ENCODE results near the gene PAM16.

Gene PAM16

DNA sequence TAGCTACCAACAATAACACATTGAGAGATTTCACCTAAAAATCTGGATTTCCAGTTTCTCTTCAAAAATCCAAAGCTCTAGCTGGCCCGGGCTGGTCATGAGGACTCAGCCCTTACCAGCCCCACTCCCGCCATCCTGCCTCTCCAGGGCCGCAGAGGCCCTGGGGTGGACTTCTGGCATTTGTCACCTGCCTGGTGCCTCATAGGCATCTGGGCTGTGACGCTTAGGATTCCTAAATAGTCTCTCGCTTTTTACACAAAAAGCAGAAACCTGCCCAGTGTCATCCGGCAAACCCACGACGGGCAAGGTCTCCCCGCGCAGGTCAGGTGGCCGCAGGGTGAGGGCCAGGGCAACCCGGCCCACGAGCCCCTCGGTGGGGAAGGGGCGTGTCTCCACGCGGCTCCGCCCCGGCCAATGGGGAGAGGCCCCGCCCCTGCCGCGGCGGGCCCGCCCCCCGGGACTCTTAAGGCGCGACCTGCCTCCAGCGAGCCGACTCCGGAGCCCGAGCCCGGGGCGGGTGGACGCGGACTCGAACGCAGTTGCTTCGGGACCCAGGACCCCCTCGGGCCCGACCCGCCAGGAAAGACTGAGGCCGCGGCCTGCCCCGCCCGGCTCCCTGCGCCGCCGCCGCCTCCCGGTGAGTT is 20.4 kb upstream of the PAM16 start, which contains the start of gene VASN:
VASN (plus strand) TSS at position 492 of the 644 bp plus-strand sequence. CDS start 9,030 bp downstream, outside the sequence.
- DNase-seq (ENCODE audit: low spot score), result peak; percentile 77

DNA sequence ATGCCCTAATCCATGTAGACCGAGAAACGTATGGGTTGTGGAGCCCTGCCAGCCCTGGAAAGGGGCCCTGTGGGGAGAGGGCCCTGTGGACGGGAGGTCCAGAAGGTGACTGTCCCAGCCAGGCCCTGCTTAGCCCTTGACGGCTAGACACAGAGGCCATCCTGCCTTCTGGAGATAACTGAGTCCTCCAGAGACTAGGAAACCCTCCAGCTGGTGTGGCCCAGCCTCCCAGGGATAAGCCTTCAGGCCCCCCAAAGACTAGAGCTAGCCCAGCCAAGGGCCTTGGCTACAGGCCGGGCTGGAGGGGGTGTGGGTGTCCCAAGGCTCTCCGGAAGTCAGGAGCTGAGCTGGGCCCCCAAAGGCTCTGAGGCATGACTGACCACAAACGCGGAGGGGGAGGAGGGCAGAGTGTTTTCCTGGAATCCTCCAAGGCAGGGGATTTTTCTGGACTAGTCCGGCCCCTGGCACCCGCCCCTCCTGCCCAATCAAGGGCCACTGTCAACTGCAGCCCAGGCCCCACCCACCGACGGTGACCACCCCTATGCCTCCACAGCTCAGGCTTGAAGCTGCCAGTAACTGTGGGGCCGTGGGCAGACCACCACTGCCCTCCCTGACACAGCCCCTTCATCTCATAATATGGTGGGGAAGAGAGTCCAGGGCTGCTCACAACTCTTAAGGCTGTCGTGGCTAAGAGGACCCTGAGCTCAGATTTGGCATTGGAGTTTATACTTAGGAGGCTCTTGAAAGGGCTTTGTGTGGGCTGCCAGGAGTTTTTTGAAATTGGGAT is 19.6 kb upstream of the PAM16 start:
- peak; percentile 71 for DNase-seq (ENCODE audit: low spot score)

DNA sequence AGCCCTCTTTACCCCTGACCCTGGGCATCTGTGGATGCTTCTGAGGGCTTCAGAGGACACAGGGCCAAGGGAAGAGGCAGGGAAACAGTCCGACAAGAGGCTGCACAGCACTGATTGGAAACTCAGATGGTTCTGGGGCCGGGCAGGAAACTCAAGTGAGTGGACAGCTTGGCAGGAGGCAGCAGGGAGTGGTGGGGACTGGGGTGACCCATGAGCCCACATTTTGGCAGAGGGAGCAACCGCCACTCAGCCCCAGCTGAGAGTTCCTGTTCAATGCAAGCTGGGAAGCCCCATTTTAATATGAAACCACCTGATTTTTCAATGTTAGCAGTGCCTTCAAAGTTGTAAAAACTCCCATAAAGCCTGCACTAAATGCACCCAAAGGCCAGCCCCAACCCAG is 19.0 kb upstream of the PAM16 start:
- no peak for DNase-seq (ENCODE audit: low spot score)

DNA sequence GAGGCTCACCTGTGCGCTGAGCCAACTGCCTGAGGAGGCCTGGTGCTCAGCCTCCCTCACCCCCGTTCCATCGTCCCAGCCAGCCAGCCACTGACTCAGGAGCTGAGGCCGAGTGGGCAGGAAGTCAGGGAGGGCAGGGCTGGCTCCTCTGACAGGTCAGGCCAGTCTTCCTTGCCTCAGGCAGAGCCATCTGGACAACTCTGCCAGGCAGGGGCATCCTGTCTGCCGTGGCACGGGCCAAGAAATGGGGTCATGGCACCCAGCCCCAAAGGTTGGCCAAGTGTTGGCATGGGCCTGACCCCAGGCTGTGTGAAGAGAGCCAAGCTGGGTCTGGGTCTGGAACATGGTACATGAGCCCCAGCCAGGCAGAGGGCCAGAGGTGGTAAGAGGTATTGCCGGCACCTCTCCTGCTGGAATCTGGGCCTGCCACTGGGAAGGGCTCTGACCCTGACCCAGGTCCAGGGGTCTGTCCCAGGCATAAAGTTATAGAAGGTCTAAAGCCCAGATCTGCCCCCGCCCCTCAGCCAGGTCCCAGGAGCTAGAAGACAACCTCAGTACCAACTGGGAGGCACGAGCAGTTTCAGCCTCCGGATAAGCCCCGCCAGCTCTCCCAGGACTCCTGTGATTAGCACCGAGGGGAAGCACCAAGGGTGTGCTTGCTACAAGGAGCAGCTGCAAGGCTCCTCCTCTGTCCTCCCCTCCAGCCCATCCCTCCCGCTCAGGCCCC is 18.0 kb upstream of the PAM16 start:
- peak; percentile 87 for DNase-seq (ENCODE audit: low spot score)

- no peak for DNase-seq (ENCODE audit: low spot score)
Measured at GRCh38 chr16:4367393-4367856, 16.3 kb upstream of the PAM16 start.

DNA sequence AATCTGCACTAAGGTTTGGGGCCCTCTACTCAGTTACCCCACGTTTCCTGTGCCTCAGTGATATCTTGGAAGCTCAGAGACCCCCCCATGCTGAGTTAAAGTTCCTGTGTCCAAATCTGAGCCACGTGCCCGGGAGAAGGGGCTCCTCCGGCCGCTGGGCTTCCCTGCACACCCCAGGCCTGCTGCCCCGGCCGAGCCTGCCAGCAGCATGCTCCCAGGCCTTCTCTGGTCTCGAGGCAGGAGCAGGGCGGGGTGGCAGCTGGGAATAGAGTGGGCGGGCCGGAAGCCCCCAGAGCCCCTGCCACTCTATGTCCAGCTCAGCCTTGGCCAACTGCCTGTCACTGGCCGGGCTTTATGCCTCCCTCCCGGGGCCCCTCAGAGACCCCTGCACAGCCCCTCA is 14.9 kb upstream of the PAM16 start:
- DNase-seq (ENCODE audit: low spot score), result no peak

DNA sequence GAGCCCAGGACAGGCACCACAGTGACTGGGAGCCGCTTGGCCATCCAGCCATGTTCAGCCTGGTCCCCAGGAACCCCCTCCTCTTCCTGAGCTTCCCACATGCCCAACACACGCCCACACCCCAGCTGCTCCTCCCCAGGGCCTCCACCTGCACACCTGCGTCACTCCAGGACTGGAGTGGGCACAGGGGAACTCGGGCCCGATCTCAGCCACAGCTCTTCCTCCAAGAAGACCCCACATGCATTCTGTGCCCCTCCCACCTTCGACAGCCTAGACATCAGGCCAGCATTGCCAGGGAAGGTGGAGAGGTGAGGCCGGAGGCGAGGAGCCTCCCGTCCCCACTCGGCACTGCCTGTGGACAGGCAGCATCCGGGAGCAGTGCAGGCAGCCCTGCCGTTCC is 14.5 kb upstream of the PAM16 start:
- no peak for DNase-seq (ENCODE audit: low spot score)

- no peak for DNase-seq (ENCODE audit: low spot score)
Measured at GRCh38 chr16:4365014-4365406, 13.9 kb upstream of the PAM16 start.

DNA sequence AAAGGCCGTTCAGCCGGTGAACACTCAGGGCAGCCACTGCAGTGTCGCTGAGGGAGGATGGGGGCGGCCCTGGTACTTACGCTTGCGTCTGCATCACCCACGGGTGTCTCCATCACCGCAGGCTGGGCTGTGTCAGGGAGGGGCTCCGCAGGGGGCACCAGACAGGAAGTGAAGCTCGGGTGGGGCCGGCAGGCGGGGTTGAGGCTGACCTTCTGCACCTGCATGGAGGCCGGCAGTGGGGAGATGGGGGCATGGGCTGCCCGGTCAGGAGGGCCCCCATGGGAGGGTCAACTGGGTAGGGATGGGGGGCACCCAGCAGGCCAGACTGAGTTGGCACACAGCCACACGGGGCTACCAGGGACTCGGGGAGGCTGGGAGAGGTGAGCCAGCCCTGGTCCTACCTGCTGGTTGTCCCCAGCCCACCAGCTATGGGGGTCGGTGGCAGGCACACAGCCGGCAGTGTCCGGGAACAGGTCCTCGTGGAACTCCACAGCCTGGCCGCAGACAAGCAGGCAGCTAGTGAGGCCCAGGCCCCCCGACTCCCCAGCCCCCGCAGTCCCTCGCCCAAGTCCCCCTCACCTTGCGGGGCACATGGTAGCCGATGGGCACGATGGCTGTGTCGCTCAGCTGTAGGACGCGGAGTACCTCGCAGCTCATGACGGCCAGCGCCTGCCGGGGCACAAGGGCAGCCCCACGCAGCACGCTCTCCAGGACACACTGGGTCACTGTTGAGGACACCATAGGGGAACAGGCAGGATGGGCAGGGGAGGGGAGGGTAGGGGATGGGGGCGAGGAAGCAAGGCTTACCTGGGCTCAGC is 13.3 kb upstream of the PAM16 start:
- no peak for DNase-seq (ENCODE audit: low spot score)

GRCh38 chr16:4362476-4363135 is 11.5 kb upstream of the PAM16 start:
- DNase-seq (ENCODE audit: low spot score), result no peak

- no peak for DNase-seq (ENCODE audit: low spot score)
Measured at GRCh38 chr16:4361944-4362311, 10.8 kb upstream of the PAM16 start.

GRCh38 chr16:4361033-4361943 is 10.2 kb upstream of the PAM16 start:
- DNase-seq (ENCODE audit: low spot score), result no peak

- no peak for DNase-seq (ENCODE audit: low spot score)
Measured at GRCh38 chr16:4360538-4361021, 9.5 kb upstream of the PAM16 start.

GRCh38 chr16:4359914-4360313 is 8.8 kb upstream of the PAM16 start:
- DNase-seq (ENCODE audit: low spot score), result no peak

DNA sequence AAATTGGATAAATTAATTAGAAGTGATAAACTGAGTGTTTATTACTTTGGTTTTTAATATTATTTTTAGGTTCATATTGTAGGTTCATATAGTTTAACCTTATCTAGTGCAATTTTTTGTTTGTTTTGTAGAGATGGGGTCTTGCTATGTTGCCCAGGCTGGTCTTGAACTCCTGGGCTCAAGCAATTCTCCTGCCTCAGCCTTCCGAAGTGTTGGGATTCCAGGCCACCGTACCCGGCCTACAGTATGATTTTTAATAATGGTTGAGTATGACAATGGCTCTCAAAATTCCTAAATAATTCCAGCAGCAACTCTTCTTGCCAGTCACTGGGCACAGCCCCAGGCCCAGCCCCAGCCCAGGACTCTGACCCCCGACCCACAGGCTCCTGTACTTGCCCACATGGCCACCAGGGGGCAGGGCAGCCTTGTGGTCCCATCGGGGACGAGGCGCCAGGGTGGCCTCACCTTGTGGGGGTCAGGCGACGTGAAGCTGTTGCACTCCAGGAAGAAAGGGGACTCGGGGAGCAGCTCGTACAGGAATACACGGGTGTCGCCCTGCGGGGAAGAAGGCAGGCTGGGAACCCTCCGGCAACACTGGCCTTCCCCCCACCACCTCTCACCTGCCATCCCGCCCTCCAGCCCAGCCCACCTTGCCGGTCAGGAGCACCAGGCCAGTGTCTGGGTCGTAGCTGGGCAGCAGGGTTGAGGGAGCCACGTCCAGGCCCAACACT is 7.9 kb upstream of the PAM16 start:
- peak; percentile 44 for DNase-seq (ENCODE audit: low spot score)

- no peak for DNase-seq (ENCODE audit: low spot score)
Measured at GRCh38 chr16:4358236-4358635, 7.1 kb upstream of the PAM16 start.

DNA sequence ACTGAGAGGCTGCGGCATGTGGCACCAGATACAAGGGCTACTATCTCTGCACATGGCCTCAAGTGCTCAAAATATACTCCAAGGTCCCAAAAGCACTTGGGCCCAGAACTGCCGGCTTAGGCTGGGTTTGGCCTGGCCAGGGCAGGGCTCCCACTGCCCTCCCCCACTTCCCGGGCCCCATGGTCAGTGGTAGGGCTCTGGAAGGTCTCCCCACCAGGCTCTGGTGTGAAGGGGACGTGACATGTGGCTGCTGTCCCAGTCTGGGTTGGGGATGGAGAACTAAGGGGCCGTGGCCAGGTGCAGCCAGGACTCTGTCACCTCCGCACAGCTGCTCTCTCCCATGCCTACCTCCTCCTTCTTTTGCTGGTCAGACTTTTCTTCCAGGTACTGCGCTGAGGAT is 5.7 kb upstream of the PAM16 start:
- no peak for DNase-seq (ENCODE audit: low spot score)

GRCh38 chr16:4354512-4355409 is 3.6 kb upstream of the PAM16 start:
- DNase-seq (ENCODE audit: low spot score), result no peak

- DNase-seq (ENCODE audit: low spot score), result no peak
Measured at GRCh38 chr16:4353675-4354074, 2.6 kb upstream of the PAM16 start.

Data from kidney tubule cell (primary cell).